Stomach smooth muscle (tissue), 2 donors: Measurements from ENCODE around the gene HEG1.

Source experiments
- H3K27ac ChIP-seq: one replicate; pipeline ENCODE4 v1.7.0; 2013; ENCODE audit warnings: mild to moderate bottlenecking, low read length, inconsistent platforms
- H3K27me3 ChIP-seq, 2 donors: one replicate each; pipeline ENCODE4 v1.7.0; 2013; ENCODE audit warnings: low read length in 2 of 2; ENCODE audit not compliant: insufficient read depth in 2 of 2, control insufficient read depth in 1 of 2
- H3K36me3 ChIP-seq, 2 donors: one replicate each; pipeline ENCODE4 v1.7.0; 2013; ENCODE audit warnings: low read length in 2 of 2; ENCODE audit not compliant: control insufficient read depth in 2 of 2, insufficient read depth in 2 of 2
- H3K4me1 ChIP-seq: one replicate; pipeline ENCODE4 v1.7.0; 2013; ENCODE audit warnings: low read length; ENCODE audit not compliant: control insufficient read depth, insufficient read depth
- H3K4me3 ChIP-seq, 2 donors: one replicate each; pipeline ENCODE4 v1.7.0; 2013; ENCODE audit warnings: low read length in 2 of 2
- H3K9ac ChIP-seq, 2 donors: one replicate each; pipeline ENCODE4 v1.7.0; 2013; ENCODE audit warnings: low read length in 2 of 2, mild to moderate bottlenecking in 1 of 2
- H3K9me3 ChIP-seq, 2 donors: one replicate each; pipeline ENCODE4 v1.7.0; 2013; ENCODE audit warnings: low read length in 2 of 2; ENCODE audit not compliant: control insufficient read depth in 2 of 2
- donor health status: healthy.
- donor health status: Pancreatic carcinoma.

Gene HEG1

GRCh38 chr3:125055331-125055912 is 375 bp downstream of the HEG1 start:
- peak overlapping the region; percentile 85 for H3K27ac ChIP-seq
- H3K9me3 ChIP-seq, result no peaks in the 10 kb centered on the region
- H3K4me1 ChIP-seq, result peaks cover 52% of the 10 kb centered on the region
- peak overlapping the region; percentile 52 to 87 for H3K9ac ChIP-seq
- no peaks in the 10 kb centered on the region for H3K27me3 ChIP-seq
- H3K36me3 ChIP-seq, result no peaks in the 10 kb centered on the region
- H3K4me3 ChIP-seq, result peak overlapping the region; percentile 83 to 89

- Histone ChIP-seq H3K36me3 (no peaks in the 10 kb centered on the region), H3K4me1 (peaks cover 49% of the 10 kb centered on the region), H3K9me3 (no peaks in the 10 kb centered on the region), H3K27me3 (no peaks in the 10 kb centered on the region), H3K9ac (peak overlapping the region; percentile 52 to 87), H3K4me3 (peak overlapping the region; percentile 83 to 89), H3K27ac (peak overlapping the region; percentile 85)
These were observed 1.1 kb downstream of the HEG1 start for GRCh38 chr3:125054449-125055329.

GRCh38 chr3:125054062-125054448 is 1.7 kb downstream of the HEG1 start:
- Histone ChIP-seq H3K36me3 (no peaks in the 10 kb centered on the region), H3K27ac (peak overlapping the region; percentile 85), H3K27me3 (no peaks in the 10 kb centered on the region), H3K9me3 (no peaks in the 10 kb centered on the region), H3K4me1 (peaks cover 53% of the 10 kb centered on the region), H3K9ac (peak overlapping the region in 1 of 2 donors; percentile 52), H3K4me3 (peak overlapping the region; percentile 83 to 89)

GRCh38 chr3:125053304-125053699 is 2.5 kb downstream of the HEG1 start:
- Histone ChIP-seq H3K4me3 (peak overlapping the region; percentile 0 to 83), H3K27me3 (no peaks in the 10 kb centered on the region), H3K4me1 (peaks cover 61% of the 10 kb centered on the region), H3K36me3 (no peaks in the 10 kb centered on the region), H3K27ac (peak overlapping the region; percentile 85), H3K9me3 (no peaks in the 10 kb centered on the region), H3K9ac (peak overlapping the region in 1 of 2 donors; percentile 52)

GRCh38 chr3:125052624-125053303 is 3.0 kb downstream of the HEG1 start:
- H3K4me1 ChIP-seq, result peaks cover 66% of the 10 kb centered on the region
- peak overlapping the region in 1 of 2 donors; percentile 58 for H3K9ac ChIP-seq
- peak overlapping the region; percentile 85 for H3K27ac ChIP-seq
- H3K9me3 ChIP-seq, result no peaks in the 10 kb centered on the region
- no peaks in the 10 kb centered on the region for H3K27me3 ChIP-seq
- peak overlapping the region; percentile 31 to 83 for H3K4me3 ChIP-seq
- H3K36me3 ChIP-seq, result no peaks in the 10 kb centered on the region

- peak overlapping the region; percentile 5 to 58 for H3K9ac ChIP-seq
- H3K4me1 ChIP-seq, result peaks cover 63% of the 10 kb centered on the region
- peak overlapping the region; percentile 40 to 83 for H3K4me3 ChIP-seq
- peaks cover 0 to 3% of the 10 kb centered on the region in 2 donors for H3K36me3 ChIP-seq
- H3K27me3 ChIP-seq, result no peaks in the 10 kb centered on the region
- peak overlapping the region; percentile 85 for H3K27ac ChIP-seq
- H3K9me3 ChIP-seq, result no peaks in the 10 kb centered on the region
These were observed 3.8 kb downstream of the HEG1 start for GRCh38 chr3:125051715-125052581.

- Histone ChIP-seq H3K4me1 (peaks cover 57% of the 10 kb centered on the region), H3K9me3 (no peaks in the 10 kb centered on the region), H3K27ac (peak overlapping the region; percentile 85), H3K9ac (peak overlapping the region; percentile 5 to 14), H3K27me3 (no peaks in the 10 kb centered on the region), H3K36me3 (peaks cover 0 to 5% of the 10 kb centered on the region in 2 donors), H3K4me3 (peak overlapping the region in 1 of 2 donors; percentile 83)
These were observed 4.6 kb downstream of the HEG1 start for GRCh38 chr3:125051205-125051604.

- Histone ChIP-seq H3K9ac (no peak overlapping the region), H3K27me3 (no peaks in the 10 kb centered on the region), H3K27ac (no peak overlapping the region), H3K9me3 (no peaks in the 10 kb centered on the region), H3K36me3 (peaks cover 0 to 5% of the 10 kb centered on the region in 2 donors), H3K4me3 (no peak overlapping the region), H3K4me1 (peaks cover 60% of the 10 kb centered on the region)
These were observed 5.2 kb downstream of the HEG1 start for GRCh38 chr3:125050488-125051090.

GRCh38 chr3:125048282-125048681 is 7.5 kb downstream of the HEG1 start:
- H3K4me1 ChIP-seq, result peaks cover 69% of the 10 kb centered on the region
- no peaks in the 10 kb centered on the region for H3K9me3 ChIP-seq
- H3K27me3 ChIP-seq, result no peaks in the 10 kb centered on the region
- H3K27ac ChIP-seq, result peak overlapping the region; percentile 55
- no peak overlapping the region for H3K4me3 ChIP-seq
- peaks cover 0 to 5% of the 10 kb centered on the region in 2 donors for H3K36me3 ChIP-seq
- peak overlapping the region in 1 of 2 donors; percentile 21 for H3K9ac ChIP-seq
